ENCODE data around the gene ABCB8.

ABCB8 gene

GRCh38 chr7:151074817-151075661 is 46.8 kb downstream of the ABCB8 start:
- no peak for DNase-seq (ENCODE audit: low read depth in 2 of 2)

- DNase-seq (ENCODE audit: low read depth in 2 of 2), result no peak
Observed at GRCh38 chr7:151075662-151075971, 47.4 kb downstream of the ABCB8 start.

GRCh38 chr7:151075978-151076426 is 47.8 kb downstream of the ABCB8 start:
- DNase-seq (ENCODE audit: low read depth in 2 of 2), result no peak

GRCh38 chr7:151076863-151077704 is 48.8 kb downstream of the ABCB8 start:
- no peak for DNase-seq (ENCODE audit: low read depth in 2 of 2)

- DNase-seq (ENCODE audit: low read depth in 2 of 2), result no peak
Observed at GRCh38 chr7:151077705-151078232, 49.5 kb downstream of the ABCB8 start.

GRCh38 chr7:151078233-151079040 is 50.2 kb downstream of the ABCB8 start:
- DNase-seq (ENCODE audit: low read depth in 2 of 2), result no peak

- DNase-seq (ENCODE audit: low read depth in 2 of 2), result no peak
Observed at GRCh38 chr7:151079199-151079910, 51.1 kb downstream of the ABCB8 start.

GRCh38 chr7:151080067-151080521 is 51.8 kb downstream of the ABCB8 start:
- DNase-seq (ENCODE audit: low read depth in 2 of 2), result no peak

- peak; percentile 73 to 77 for DNase-seq (ENCODE audit: low read depth in 2 of 2)
Observed at GRCh38 chr7:151080522-151081169, 52.4 kb downstream of the ABCB8 start, which contains the start of gene FASTK. FASTK (minus strand) TSS chr7:151080809; CDS start chr7:151080766, 43 bp downstream.

- no peak for DNase-seq (ENCODE audit: low read depth in 2 of 2)
Observed at GRCh38 chr7:151081170-151082101, 53.2 kb downstream of the ABCB8 start.

- no peak for DNase-seq (ENCODE audit: low read depth in 2 of 2)
Observed at GRCh38 chr7:151082141-151083070, 54.2 kb downstream of the ABCB8 start.

GRCh38 chr7:151083071-151083823 is 55.0 kb downstream of the ABCB8 start, which contains the start of gene TMUB1:
TMUB1 (minus strand) TSS chr7:151083493; CDS start chr7:151082563, 930 bp downstream.
- DNase-seq (ENCODE audit: low read depth in 2 of 2), result peak; percentile 64 to 73

GRCh38 chr7:151083824-151084160 is 55.5 kb downstream of the ABCB8 start:
- DNase-seq (ENCODE audit: low read depth in 2 of 2), result no peak

GRCh38 chr7:151085329-151085690 is 57.1 kb downstream of the ABCB8 start:
- no peak for DNase-seq (ENCODE audit: low read depth in 2 of 2)

- DNase-seq (ENCODE audit: low read depth in 2 of 2), result peak in 1 of 2 donors; percentile 21
Observed at GRCh38 chr7:151085691-151086620, 57.7 kb downstream of the ABCB8 start, which contains the start of gene AGAP3. AGAP3 (plus strand) TSS chr7:151086475; CDS start chr7:151086742, 267 bp downstream.

GRCh38 chr7:151086802-151087244 is 58.6 kb downstream of the ABCB8 start:
- DNase-seq (ENCODE audit: low read depth in 2 of 2), result no peak

Measured in stimulated activated CD8-positive, alpha-beta memory T cell treated with anti-CD3 and anti-CD28 coated beads, Interleukin-2, amount 100 ng/mL, for 1 hour (primary cell).